ENCODE measurements around the gene PKNOX2.

Gene PKNOX2, protein sequence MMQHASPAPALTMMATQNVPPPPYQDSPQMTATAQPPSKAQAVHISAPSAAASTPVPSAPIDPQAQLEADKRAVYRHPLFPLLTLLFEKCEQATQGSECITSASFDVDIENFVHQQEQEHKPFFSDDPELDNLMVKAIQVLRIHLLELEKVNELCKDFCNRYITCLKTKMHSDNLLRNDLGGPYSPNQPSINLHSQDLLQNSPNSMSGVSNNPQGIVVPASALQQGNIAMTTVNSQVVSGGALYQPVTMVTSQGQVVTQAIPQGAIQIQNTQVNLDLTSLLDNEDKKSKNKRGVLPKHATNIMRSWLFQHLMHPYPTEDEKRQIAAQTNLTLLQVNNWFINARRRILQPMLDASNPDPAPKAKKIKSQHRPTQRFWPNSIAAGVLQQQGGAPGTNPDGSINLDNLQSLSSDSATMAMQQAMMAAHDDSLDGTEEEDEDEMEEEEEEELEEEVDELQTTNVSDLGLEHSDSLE

DNA sequence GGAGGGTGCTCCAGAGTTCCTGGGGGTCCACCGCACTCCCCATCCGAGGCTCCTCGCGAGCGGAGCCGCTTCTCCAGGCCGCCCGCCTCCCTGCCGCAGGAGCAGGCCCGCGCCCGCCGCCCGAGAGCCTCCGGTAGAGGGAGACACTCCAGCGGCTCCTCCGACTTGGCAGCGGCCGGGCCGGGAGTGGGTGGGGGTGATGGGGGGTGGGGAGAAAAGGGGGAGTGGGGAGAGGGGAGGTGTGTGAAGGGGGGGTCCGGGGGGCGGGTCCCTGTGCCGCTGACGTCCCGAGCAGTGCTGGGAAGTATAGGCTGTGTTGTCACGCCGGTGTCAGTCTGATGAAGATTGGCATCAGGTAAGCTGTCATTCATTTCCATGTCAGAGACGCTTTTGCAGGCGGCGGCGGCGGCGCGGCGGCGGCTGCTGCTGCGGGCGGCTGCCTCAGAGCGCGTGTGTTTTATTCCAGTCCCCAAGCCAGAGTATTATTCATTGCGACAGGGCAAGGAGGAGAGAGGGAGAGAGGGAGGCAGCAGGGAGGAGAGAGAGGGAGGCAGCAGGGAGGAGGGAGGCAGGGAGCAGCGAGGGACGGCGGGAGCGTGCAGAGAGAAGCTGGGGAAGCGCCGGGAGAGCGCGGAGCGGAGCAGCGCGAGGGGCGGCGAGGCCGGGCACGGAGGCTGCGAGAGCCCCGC is at the start of gene PKNOX2:
PKNOX2 (plus strand) TSS at position 330 of the 689 bp plus-strand sequence. CDS start 186,555 bp downstream, outside the sequence.
- no peak for DNase-seq

DNA sequence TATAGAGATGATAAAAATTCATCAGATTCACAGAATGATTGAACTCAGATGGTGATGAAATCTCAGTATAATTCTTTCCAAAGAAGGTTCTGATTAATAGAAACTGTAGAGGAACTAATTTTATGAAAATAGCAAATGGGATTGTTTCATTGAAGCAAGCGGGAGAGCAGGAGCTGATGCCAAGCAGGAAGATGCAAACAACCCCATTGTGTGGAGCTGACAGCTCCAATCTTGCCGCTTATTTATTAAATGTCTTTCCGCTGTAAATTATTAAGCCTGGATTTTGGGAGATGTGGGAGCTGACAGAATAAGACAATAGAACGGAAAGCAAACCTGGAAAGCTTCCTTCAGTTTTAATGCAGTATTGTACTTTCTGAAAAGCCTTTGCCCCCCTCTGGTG is 47.1 kb upstream of the PKNOX2 start:
- DNase-seq = no peak

DNA sequence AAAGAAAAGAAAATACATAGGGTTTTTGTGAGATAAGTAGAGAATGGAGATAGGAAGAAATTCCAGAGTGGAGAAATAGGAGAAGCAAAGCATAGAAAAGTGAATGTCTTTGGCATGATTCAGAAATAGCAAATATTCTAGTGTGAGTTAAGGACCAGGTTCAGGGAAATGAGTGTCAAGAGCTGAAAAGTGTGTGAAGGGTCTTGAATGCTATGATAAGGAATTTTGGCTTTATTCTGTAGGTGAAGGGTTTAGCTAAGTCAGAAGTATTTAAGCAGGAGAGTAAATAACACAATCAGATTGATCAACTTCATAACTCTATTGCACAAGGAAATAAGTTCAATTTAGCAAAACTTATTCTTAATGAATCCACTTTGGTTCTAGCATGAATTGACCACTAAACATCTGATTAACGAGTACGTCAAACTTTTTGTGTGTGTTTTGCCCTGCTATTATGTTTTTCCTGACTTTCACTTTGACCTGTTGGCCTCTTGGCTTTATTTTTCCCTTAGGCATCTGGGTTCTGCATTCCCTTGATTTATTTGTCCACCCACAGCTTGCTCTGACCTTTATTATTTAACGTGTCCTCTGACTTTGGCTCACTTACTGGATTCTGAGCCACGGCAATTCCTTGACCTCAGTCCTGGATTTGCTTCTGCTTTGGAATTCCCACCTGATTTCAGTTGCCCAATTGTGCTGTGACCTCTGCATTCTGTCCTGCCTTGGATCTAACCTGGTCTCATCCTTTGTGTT is 41.2 kb upstream of the PKNOX2 start:
- no peak for DNase-seq

DNA sequence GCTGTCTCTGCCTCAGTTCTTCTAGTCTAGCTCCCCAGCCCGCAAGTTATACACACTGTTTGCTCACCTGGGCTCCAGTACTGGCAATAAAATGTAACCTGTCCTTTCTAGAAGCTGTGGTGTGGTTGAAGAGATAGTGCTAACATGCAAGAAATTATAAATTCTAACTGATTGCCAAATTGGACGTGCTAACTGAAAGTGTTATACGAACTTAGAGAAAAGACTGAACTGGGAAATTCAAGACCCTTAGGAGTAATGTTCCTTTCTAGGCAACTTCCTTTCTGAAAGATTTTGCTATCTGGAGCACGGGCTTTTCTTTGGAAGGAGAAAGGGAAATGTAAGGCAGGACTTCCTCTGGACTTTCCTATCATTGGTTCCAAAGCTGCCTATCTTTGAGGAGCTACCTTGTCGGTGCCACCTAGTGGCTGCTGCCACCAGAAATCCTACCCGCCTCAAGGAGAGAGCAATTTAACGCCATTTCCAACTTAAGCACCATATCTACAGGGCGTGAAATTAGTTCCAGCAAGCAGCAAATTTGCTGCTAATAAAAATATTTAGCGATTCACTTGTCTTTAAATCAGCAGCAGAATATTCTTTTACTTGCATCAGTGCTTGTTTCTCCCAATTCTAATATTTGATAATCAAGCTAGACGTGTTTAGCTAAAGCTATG is 40.5 kb upstream of the PKNOX2 start:
- no peak for DNase-seq

DNA sequence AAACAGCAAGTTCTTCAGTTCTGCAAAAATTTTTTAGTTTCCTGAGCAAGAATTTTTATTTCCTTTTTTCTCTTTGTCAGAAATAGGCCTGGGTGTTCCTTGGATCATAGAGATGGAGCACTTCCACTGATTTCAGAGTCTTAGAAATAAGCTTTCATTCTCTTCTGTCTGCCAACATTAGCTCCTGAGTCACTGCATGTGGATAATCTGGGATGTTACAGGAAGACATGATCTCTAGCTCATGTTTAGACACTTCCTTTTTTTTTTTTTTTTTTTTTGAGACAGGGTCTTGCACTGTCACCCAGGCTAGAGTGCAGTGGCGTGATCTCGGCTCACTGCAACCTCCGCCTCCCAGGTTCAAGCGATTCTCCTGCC is 39.9 kb upstream of the PKNOX2 start:
- DNase-seq = no peak

DNA sequence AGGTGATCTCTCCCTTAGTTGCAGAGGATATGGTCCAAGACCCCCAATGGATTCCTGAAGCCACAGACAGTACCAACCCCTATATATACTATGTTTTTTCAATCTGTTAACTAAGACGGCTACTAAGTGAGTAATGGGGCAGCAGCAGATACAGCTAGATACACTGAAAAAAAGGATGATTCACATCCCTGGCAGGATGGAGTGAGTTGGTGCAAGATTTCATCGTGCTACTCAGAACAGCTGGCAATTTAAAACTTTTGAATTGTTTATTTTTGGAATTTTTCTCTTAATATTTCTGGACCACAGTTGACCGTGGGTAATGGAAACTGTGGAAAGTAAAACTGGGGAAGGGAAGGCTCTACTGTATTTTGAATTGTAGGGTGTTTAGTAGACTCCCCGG is 36.1 kb upstream of the PKNOX2 start:
- no peak for DNase-seq

DNA sequence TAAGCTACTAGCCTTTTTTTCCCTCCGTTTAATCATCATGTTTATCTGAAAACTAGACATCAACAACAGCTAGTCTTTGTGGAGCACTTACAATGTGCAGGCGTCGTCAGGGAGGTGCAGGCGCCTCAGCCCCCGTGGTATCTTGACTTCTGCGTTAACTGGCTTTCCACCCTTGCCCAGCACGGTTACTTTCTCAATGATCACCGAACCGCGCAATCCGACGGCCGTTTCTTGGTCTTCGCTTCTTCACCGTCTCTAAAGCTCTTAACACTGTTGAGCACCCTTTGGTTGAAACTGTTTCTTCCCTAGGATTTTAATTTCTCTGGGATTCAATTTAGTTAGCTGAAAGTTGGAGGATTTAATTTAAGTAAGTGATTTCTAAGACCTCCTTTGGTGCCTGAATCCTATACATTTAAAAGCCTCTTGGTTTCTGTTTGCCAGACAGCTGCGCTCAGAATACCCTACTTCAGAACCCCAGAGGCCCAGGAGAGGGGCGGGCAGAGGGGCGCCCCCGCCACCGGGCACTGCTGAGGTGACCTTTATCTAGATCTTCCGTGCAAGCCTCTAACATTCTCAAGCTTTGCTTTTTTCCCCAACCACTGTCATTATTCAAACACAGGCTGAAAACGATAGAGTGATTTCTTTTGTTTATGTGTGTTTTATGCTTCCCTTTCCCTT is 35.1 kb upstream of the PKNOX2 start:
- DNase-seq = no peak

DNA sequence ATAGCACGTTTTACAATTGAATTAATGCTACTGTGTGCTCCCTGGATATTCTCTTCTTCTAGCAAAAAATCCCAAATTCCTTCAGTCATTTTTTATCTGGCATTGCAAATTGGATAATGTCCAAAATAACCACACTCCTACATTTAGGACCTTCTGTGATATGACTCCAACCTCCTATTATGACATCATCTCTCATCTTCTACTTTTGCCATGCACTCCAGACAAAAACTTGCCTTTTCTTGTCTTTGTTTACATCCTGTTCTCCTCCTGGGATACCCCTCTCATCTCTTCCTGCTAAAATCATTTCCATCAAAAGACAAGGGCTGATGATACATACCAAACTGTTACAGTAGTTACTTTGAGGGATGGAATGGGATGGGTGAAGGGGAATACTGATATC is 32.5 kb upstream of the PKNOX2 start:
- DNase-seq = no peak

DNA sequence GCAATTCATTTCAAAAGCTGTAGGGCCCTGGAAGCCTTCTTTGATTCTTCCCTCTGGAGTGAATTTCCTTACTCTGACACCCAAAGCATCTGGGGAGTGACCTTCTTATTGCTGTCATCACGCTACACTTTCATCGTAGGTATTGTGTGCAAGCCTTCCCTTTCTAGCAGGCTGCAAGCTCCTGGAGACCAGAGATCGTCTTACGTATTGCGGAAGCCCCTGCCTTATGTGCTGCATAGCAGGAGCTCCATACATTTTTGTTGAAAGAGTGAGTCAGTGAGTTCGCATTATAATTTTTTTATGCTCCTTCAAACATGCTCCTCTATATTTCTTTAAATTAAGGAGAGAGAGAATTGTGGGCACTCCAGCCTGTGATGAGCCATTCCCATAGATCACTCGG is 32.0 kb upstream of the PKNOX2 start:
- no peak for DNase-seq

DNA sequence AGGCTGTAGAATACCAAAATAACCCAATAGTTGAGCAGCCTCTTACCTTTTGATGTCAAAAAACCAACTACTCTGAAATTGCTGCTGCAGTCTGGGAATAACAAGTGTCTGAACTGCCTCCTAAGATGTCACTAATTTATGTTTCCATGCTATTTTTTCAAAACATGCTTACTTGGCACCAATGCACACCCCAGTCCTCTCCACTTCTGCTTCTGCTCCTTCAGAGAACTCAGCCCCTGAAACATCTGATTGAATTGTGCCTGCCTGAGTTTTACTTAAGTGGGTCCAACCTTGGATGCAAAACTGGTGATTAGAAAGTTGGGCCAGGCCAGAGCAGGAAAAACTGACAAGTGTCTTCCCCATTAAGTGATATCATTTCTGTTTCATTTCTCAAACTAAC is 28.6 kb upstream of the PKNOX2 start:
- DNase-seq = no peak

DNA sequence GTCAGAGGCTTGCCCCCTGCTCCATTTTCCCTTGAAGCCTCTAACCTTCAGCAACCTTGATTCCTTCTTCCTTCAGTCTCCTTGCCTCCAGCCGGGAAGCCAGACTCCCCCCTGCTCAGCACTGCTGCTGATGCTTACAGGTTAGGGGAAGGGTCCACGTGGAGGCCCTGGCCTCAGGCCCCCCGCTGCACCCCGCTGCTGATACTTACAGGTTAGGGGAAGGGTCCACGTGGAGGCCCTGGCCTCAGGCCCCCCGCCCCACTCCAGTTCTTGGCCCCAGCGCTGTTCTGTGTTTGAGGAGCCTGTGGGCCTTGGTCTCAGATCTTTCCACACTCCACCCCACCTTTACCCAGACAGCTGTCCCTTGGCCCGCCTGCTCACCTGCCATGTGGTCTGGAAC is 25.6 kb upstream of the PKNOX2 start:
- no peak for DNase-seq

DNA sequence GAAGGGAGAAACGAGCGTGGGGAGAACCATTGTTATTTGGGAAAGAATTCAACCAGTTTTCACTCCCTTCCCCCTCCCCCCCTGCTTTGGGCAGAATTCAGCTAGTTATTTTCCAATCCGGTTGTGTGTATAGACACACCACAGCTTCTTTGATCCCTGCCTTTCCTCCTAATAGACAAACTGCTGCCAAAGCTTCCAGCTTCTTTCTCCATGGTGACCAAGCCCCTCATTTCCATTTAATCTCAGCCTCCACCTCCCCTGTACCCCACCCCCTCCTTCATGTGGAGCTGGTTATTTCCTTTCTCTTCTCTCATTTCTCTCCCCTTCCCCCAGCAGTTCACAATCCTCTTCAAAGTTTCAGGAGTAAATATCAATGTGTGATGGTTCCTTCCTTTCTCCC is 24.8 kb upstream of the PKNOX2 start:
- DNase-seq = no peak

DNA sequence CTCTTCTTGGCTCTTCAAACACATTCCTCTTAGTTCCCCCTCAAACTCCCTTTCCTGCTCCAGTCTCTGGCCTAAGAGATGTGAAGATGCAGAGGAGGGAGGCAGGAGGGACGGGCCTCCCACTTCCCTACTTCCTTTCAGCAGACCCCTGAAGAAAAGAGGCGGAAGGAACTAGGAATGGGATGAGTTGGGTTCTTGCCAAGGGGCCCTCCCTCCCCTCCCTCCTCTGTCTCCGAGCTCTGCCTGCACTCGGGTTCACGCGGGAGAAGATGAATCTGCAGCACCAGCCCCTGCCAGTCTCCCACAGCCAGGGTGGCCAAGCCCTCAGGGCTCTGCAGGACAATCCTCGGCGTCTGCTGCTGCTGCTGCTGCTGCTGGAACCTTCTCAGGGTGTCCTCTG is 24.3 kb upstream of the PKNOX2 start:
- no peak for DNase-seq

DNA sequence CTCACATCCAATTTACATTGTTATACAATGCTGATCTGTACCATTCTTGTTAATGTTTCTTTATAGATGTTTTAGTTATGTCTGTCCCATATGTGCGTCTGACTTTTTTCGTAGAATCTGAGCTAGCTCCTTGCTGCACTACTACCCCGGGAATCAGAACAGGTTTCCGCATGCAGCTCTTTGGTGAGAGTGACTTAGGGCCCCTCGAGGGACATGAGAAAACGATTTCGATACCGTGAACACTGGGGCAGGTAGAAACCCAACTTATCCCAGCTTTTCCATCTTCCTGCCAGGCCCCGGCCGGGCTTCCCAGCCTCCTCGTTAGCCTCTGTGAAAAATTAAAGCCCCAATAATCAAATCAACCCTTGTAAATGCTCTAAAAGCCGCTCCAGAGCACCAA is 23.4 kb upstream of the PKNOX2 start:
- no peak for DNase-seq

DNA sequence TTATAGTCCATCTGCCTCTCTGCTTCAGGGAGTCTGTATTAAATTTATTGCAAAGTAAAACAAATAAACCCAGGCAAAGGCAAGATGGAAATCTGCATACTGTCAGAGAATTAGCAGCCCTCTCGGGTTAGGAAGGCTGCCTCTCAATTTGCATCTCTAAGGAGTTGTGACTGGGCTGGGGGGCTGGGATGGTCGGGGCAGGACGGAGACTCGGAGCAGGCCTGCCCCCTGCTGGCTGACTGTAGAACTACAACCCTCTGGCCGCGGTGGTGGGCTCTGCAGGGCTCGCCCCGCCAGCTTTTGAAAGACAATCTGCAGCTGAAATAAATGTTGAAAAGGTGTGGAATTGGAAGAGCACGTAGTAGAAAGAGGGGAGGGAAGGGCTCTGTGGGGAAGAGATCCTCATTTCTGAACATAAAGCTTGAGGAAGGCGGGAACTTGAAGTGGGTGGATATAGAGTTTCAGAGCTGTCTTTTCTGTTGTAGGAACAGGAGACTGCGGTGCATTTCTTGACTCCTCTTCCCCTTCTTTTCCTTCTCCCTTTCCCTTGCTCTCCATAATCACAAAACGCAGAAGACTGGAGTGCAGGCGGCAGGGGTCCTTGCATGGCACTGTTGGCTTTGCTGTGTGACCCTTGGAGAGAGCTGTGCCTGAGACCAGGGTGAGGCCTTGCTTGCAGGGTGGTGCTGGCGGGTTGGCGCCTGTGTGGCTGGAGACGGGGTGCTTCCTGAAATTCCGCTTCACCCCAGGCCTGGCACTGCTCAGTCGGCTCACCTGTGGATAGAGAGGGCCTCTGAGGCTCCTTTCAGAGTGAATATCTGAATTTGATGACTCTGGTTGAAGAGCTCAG is 22.6 kb upstream of the PKNOX2 start:
- DNase-seq = no peak

DNA sequence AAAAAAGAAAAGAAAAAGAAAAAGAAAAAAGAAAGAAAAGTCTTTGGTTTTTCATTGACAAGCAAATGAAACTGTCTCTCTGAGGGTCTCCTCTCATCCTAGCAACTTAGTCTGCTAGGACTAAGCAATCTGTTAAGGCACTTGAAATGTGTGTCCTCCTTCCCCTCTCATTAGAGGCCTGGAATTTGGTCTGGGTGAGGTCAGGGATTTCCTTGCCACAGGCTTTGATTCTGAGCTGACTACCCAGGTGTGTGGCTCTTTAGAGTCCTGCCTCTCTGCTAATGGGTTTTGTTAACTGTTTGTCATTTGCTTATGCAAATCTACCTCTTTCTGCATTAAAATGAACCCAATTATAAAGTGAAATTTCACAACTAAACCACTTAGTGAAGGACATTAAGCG is 18.3 kb upstream of the PKNOX2 start:
- DNase-seq = no peak

DNA sequence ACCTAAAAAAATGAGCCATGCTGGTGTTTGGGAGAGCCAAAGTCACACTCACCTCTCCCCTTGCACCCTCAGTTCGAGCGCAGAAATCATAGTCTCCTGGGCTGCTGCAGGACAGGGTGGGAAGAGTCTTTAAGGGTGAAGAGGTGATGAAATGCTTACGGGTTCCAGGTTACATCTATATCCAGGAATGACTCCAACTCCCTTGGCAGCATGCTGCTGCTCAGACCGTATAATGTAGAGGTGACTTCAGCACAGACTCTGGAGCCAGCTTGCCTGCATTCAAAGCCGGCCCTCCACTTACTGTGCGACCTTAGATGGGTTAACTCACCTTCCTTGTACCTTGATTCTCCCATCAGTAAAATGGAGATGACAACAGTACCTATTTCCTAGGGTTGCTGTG is 17.3 kb upstream of the PKNOX2 start:
- DNase-seq = no peak

DNA sequence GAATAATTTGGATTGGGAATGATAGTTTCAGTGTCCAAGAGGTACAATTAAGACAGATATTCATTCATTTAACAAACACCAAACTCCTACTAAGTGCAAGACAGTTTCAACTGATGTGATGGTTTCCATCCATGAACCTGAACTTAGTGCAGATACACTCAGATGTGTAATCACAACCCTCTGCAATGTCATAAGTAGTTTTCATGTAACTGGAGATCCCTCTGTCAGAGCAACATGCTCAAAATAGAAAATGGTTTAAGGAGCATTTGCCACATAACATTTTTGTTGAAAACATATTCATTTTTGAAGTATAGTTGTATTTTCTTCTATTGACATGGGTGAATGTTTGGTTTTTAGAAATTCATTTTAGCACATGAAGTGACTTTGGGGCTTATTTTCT is 16.5 kb upstream of the PKNOX2 start:
- DNase-seq = no peak

DNA sequence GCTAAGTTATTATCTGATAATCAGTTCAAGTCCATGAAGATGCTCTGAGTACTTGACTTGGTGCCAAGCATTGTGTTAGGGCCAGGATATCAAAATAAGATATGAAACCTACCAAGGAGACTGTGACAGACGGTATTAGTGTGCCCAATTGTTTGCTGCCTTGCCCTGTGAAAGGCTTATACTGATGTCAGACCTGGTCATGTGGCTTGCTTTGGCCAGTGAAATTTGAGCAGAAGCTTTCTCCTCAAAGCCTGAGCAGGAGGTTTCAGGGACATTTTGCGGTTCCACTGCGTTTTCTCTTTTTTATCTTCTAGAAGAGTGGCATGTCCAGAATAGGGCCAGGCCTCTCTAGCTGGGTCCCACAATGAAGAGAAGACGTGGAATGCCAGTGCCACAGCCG is 15.8 kb upstream of the PKNOX2 start:
- no peak for DNase-seq

DNA sequence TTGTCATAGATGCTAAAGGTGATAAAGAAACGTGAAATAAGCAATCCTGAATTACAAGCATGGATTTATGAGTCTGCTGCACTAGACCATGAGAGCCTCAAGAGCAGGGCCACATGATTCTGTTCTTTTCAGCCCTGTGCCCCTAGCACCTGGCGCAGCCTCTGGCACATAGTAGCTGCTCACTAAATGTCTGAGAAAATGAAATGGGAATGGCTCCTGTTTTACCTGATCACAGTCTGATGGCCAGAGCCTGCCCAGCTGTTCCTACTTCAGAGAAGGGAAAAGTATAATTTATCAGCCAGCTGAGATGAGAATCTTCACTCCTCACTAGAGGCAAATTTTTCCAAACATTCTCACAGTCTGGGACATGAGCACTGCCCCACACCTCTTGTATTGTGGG is 10.7 kb upstream of the PKNOX2 start:
- DNase-seq = no peak

DNA sequence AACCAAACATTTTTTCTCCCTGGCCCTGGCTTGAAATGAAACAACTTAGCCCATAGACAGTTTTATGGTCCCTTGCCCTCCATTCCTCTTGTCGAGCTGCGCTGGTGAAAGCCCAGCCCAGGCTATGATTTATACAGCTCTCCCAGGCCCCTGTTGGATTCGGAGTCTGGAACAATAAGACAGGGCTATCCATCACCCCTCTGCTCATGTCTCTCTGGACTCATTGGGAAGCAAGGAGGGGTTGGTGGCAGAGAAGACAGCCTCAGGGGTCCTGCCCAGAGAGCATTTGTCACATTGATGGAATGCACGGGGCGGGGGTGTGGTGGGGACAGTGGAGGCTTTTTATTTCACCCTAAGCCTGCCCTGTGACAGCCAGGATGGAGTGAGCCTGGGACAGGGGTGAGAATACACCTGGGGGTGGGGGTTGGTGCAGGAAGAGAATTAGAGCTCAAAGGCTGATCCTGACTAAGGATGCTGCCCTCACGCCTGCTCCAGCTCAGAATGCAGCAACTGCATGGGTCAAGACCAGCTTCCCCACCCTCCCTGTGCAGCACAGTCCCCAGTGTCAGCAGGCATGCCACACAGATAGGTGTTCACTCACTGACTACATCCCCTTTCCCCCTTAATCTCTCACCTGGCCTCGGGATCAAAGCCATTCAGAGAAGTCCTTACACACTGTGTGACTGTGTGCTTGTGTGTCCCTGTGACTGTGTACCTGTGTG is 10.0 kb upstream of the PKNOX2 start:
- DNase-seq = no peak

Measured in DMS153 (cell line).